Measurements from ENCODE around the gene TRIM33. TPM values are rescaled to one million over a fixed set of nuclear protein-coding genes. Genes with fewer than 3 reads are reported as not detected.

Gene TRIM33
- total and polyA plus RNA-seq, 5 donors from 2014 or later: 27.7 to 56.6 (median 32.3) TPM

DNA sequence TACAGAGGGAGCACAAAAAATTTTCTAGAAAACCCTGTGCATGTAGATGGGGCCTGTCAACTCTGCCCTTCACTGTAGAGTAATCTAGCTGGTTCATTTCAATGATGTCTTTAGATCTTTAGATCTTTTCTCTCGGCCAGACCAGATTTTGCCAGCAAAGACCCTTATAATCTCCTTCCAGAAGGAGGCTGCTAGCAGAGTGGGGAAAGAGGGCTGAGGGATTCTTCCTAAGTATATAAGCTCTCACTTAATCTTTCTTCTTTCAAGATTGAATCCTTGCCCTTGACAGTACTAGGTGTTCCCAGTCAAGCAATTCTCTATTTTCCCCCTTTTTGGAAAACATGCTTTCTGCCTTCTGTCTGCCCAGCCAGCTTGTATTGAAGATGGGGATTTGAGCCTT is 36.1 kb upstream of the TRIM33 start:
- H3K9me3 ChIP-seq (ENCODE audit: control insufficient read depth in 2 of 2, low read length in 2 of 2): no peaks in the 10 kb centered on the region
- Mint-ChIP-seq H3K27me3 (peaks cover 25% of the 10 kb centered on the region), H3K36me3 (no peaks in the 10 kb centered on the region), H3K4me1 (no peaks in the 10 kb centered on the region), H3K9me3 (no peaks in the 10 kb centered on the region), H3K4me3 (no peak overlapping the region), H3K27ac (no peak overlapping the region)
- DNase-seq: no peak
- no peak for ATAC-seq (ENCODE audit: low read depth in 2 of 2)
- no peak overlapping the region for H3K27ac ChIP-seq (ENCODE audit: insufficient read depth, low read length, poor library complexity, severe bottlenecking)
- H3K27me3 ChIP-seq (ENCODE audit: control insufficient read depth, insufficient read depth, low read length): no peaks in the 10 kb centered on the region
- H3K4me1 ChIP-seq (ENCODE audit: control insufficient read depth, insufficient read depth, low read length, poor library complexity, severe bottlenecking): no peaks in the 10 kb centered on the region
- H3K4me3 ChIP-seq (ENCODE audit: low read depth, low read length): no peak overlapping the region
- H3K36me3 ChIP-seq (ENCODE audit: control insufficient read depth, insufficient read depth, low read length): no peaks in the 10 kb centered on the region

DNA sequence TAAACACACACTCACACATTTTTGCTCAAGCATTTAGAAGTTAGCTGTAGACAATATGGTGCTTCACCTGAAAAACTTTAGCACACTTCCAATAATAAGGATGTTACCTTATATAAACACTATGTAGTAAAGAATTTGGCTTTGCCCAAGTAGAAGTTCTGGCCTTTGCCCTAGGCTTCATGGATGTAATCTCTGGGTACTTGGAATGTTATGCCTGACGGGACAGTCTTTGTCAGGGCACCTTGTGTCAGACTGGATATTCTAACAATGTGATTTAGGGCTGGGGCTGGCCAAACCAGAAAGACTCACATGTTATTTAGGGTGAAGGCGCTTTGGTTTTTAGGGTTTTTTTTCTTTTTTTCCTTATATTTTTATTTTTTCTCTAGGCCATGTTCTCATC is 34.8 kb upstream of the TRIM33 start:
- no peaks in the 10 kb centered on the region for H3K9me3 Mint-ChIP-seq
- ATAC-seq (ENCODE audit: low read depth in 2 of 2) (no peak), DNase-seq (no peak)
- H3K36me3 Mint-ChIP-seq: no peaks in the 10 kb centered on the region
- no peaks in the 10 kb centered on the region for H3K4me1 ChIP-seq (ENCODE audit: control insufficient read depth, insufficient read depth, low read length, poor library complexity, severe bottlenecking)
- no peaks in the 10 kb centered on the region for H3K9me3 ChIP-seq (ENCODE audit: control insufficient read depth in 2 of 2, low read length in 2 of 2)
- no peak overlapping the region for H3K4me3 Mint-ChIP-seq
- H3K4me1 Mint-ChIP-seq: no peaks in the 10 kb centered on the region
- H3K4me3 ChIP-seq (ENCODE audit: low read depth, low read length): no peak overlapping the region
- no peak overlapping the region for H3K27ac ChIP-seq (ENCODE audit: insufficient read depth, low read length, poor library complexity, severe bottlenecking)
- peaks cover 27% of the 10 kb centered on the region for H3K27me3 Mint-ChIP-seq
- H3K36me3 ChIP-seq (ENCODE audit: control insufficient read depth, insufficient read depth, low read length): no peaks in the 10 kb centered on the region
- H3K27me3 ChIP-seq (ENCODE audit: control insufficient read depth, insufficient read depth, low read length): no peaks in the 10 kb centered on the region
- H3K27ac Mint-ChIP-seq: no peak overlapping the region

DNA sequence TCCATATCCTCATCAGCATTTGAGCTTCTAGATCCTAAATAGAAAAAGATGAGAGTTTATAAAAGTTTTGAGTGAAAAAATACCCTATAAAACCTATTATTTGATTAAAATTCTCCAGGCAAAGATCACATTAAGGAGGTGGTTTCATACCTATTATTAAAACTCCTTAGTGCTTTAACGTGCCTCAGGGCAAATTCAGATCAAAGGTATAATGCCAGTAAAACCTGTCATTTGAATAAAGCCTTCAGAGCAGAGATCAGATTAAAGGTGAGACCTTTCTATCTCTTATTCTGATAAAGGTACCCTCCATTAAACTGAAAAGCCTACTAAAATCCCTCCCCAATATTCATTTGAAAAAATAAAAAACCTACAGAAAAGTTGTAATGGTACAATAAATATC is 34.3 kb upstream of the TRIM33 start:
- no peak for ATAC-seq (ENCODE audit: low read depth in 2 of 2)

DNA sequence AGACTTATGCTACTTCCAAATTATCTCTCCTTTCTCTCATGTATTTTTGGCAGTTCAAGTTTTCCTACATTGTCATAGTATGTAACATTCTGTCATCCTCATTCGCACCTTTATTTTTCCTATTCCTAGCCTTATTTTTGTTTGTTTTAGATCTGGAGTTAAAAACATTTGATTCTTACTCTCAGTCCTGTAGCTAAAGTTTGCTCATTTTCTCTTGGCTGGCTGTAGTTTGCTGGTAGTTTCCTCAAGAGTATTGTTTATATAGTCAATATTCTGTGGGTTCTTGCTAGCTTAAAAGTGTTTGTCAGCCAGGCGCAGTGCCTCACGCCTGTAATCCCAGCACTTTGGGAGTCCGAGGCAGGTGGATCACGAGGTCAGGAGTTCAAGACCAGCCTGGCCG is 29.8 kb upstream of the TRIM33 start:
- Mint-ChIP-seq H3K9me3 (no peaks in the 10 kb centered on the region), H3K27me3 (peaks cover 23% of the 10 kb centered on the region), H3K36me3 (no peaks in the 10 kb centered on the region), H3K4me1 (no peaks in the 10 kb centered on the region), H3K27ac (no peak overlapping the region), H3K4me3 (no peak overlapping the region)
- H3K4me1 ChIP-seq (ENCODE audit: control insufficient read depth, insufficient read depth, low read length, poor library complexity, severe bottlenecking): no peaks in the 10 kb centered on the region
- H3K4me3 ChIP-seq (ENCODE audit: low read depth, low read length): no peak overlapping the region
- H3K9me3 ChIP-seq (ENCODE audit: control insufficient read depth in 2 of 2, low read length in 2 of 2): no peaks in the 10 kb centered on the region
- H3K27me3 ChIP-seq (ENCODE audit: control insufficient read depth, insufficient read depth, low read length): no peaks in the 10 kb centered on the region
- H3K27ac ChIP-seq (ENCODE audit: insufficient read depth, low read length, poor library complexity, severe bottlenecking): no peak overlapping the region
- no peak for DNase-seq
- ATAC-seq (ENCODE audit: low read depth in 2 of 2): no peak
- H3K36me3 ChIP-seq (ENCODE audit: control insufficient read depth, insufficient read depth, low read length): no peaks in the 10 kb centered on the region

More for the DNA sequence above, 34.3 kb upstream of the TRIM33 start:
- no peaks in the 10 kb centered on the region for H3K36me3 ChIP-seq (ENCODE audit: control insufficient read depth, insufficient read depth, low read length)
- H3K27ac Mint-ChIP-seq: no peak overlapping the region
- no peaks in the 10 kb centered on the region for H3K27me3 ChIP-seq (ENCODE audit: control insufficient read depth, insufficient read depth, low read length)
- DNase-seq: no peak
- no peaks in the 10 kb centered on the region for H3K9me3 ChIP-seq (ENCODE audit: control insufficient read depth in 2 of 2, low read length in 2 of 2)
- no peak overlapping the region for H3K27ac ChIP-seq (ENCODE audit: insufficient read depth, low read length, poor library complexity, severe bottlenecking)
- H3K4me1 Mint-ChIP-seq: no peaks in the 10 kb centered on the region
- H3K9me3 Mint-ChIP-seq: no peaks in the 10 kb centered on the region
- H3K4me1 ChIP-seq (ENCODE audit: control insufficient read depth, insufficient read depth, low read length, poor library complexity, severe bottlenecking): no peaks in the 10 kb centered on the region
- H3K4me3 Mint-ChIP-seq: no peak overlapping the region
- no peak overlapping the region for H3K4me3 ChIP-seq (ENCODE audit: low read depth, low read length)
- H3K36me3 Mint-ChIP-seq: no peaks in the 10 kb centered on the region
- H3K27me3 Mint-ChIP-seq: peaks cover 32% of the 10 kb centered on the region

DNA sequence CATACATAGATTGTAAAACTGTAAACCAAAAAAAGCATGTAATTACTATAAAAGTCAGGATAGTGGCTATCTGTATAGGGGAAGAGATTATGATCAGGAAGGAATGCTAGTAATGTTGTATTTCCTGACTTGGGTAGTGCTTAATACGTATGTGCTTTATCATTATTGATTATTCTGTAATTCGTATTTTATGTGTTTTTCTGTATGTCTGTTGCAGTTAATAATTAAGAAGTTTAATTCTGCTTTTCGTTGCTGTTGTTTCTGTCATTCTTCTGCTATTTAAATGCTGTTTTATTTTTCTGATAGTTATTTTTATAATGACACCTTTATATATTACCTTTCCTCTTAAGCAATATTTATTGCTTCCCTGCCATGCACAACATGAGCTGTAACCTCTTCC is 29.3 kb upstream of the TRIM33 start:
- Histone ChIP-seq H3K27ac (ENCODE audit: insufficient read depth, low read length, poor library complexity, severe bottlenecking) (no peak overlapping the region), H3K4me3 (ENCODE audit: low read depth, low read length) (no peak overlapping the region), H3K4me1 (ENCODE audit: control insufficient read depth, insufficient read depth, low read length, poor library complexity, severe bottlenecking) (no peaks in the 10 kb centered on the region), H3K27me3 (ENCODE audit: control insufficient read depth, insufficient read depth, low read length) (no peaks in the 10 kb centered on the region), H3K36me3 (ENCODE audit: control insufficient read depth, insufficient read depth, low read length) (no peaks in the 10 kb centered on the region), H3K9me3 (ENCODE audit: control insufficient read depth in 2 of 2, low read length in 2 of 2) (no peaks in the 10 kb centered on the region)
- no peak overlapping the region for H3K27ac Mint-ChIP-seq
- peaks cover 25% of the 10 kb centered on the region for H3K27me3 Mint-ChIP-seq
- H3K36me3 Mint-ChIP-seq: no peaks in the 10 kb centered on the region
- H3K9me3 Mint-ChIP-seq: no peaks in the 10 kb centered on the region
- DNase-seq (no peak), ATAC-seq (ENCODE audit: low read depth in 2 of 2) (no peak)
- no peaks in the 10 kb centered on the region for H3K4me1 Mint-ChIP-seq
- no peak overlapping the region for H3K4me3 Mint-ChIP-seq

DNA sequence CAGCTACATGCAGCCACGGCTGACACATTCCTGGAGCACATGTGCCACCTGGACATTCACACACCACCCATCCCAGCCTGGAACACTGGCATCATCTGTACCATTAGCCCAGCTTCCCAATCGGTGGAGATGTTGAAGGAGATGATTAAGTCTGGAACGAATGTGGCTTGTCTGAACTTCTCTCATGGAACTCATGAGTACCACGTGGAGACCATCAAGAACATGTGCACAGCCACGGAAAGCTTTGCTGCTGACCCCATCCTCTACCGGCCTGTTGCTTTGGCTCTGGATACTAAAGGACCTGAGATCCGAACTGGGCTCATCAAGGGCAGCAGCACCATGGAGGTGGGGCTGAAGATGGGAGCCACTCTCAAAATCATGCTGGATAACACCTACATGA is 25.0 kb upstream of the TRIM33 start:
- Histone ChIP-seq H3K27ac (ENCODE audit: insufficient read depth, low read length, poor library complexity, severe bottlenecking) (no peak overlapping the region), H3K27me3 (ENCODE audit: control insufficient read depth, insufficient read depth, low read length) (no peaks in the 10 kb centered on the region), H3K4me3 (ENCODE audit: low read depth, low read length) (no peak overlapping the region), H3K4me1 (ENCODE audit: control insufficient read depth, insufficient read depth, low read length, poor library complexity, severe bottlenecking) (no peaks in the 10 kb centered on the region), H3K36me3 (ENCODE audit: control insufficient read depth, insufficient read depth, low read length) (no peaks in the 10 kb centered on the region), H3K9me3 (ENCODE audit: control insufficient read depth in 2 of 2, low read length in 2 of 2) (no peaks in the 10 kb centered on the region)
- no peak for ATAC-seq (ENCODE audit: low read depth in 2 of 2)
- no peak overlapping the region for H3K27ac Mint-ChIP-seq
- H3K4me3 Mint-ChIP-seq: no peak overlapping the region
- DNase-seq: no peak
- no peaks in the 10 kb centered on the region for H3K36me3 Mint-ChIP-seq
- H3K9me3 Mint-ChIP-seq: peaks cover 0 to 3% (median 0%) of the 10 kb centered on the region in 7 donors
- H3K4me1 Mint-ChIP-seq: no peaks in the 10 kb centered on the region
- H3K27me3 Mint-ChIP-seq: peaks cover 13% of the 10 kb centered on the region

DNA sequence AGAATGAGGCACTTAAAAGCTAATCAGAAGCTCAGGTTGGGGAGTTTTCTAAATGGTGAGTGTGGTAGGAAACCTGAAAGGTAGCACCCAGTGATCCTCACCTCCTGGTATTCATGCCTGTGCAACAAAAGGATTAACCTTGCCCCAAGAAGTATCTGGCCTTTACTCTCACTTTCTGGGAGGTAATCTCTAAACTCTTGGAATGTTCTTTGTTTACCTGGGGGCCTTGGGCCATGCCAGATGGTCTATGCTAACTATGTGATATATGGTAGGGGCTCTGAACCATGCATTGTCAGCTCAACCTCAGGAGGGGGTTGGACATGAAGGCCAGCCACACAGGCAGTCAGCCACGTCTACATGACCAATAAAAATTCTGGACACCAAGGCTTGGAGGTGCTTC is 24.4 kb upstream of the TRIM33 start:
- no peaks in the 10 kb centered on the region for H3K4me1 Mint-ChIP-seq
- H3K36me3 Mint-ChIP-seq: no peaks in the 10 kb centered on the region
- H3K4me3 ChIP-seq (ENCODE audit: low read depth, low read length): no peak overlapping the region
- no peak overlapping the region for H3K27ac Mint-ChIP-seq
- ATAC-seq (ENCODE audit: low read depth in 2 of 2): no peak
- no peaks in the 10 kb centered on the region for H3K27me3 ChIP-seq (ENCODE audit: control insufficient read depth, insufficient read depth, low read length)
- H3K36me3 ChIP-seq (ENCODE audit: control insufficient read depth, insufficient read depth, low read length): no peaks in the 10 kb centered on the region
- H3K4me1 ChIP-seq (ENCODE audit: control insufficient read depth, insufficient read depth, low read length, poor library complexity, severe bottlenecking): no peaks in the 10 kb centered on the region
- H3K27ac ChIP-seq (ENCODE audit: insufficient read depth, low read length, poor library complexity, severe bottlenecking): no peak overlapping the region
- H3K9me3 ChIP-seq (ENCODE audit: control insufficient read depth in 2 of 2, low read length in 2 of 2): no peaks in the 10 kb centered on the region
- H3K9me3 Mint-ChIP-seq: peaks cover 0 to 3% (median 0%) of the 10 kb centered on the region in 7 donors
- H3K4me3 Mint-ChIP-seq: no peak overlapping the region
- no peak for DNase-seq
- peaks cover 7% of the 10 kb centered on the region for H3K27me3 Mint-ChIP-seq

DNA sequence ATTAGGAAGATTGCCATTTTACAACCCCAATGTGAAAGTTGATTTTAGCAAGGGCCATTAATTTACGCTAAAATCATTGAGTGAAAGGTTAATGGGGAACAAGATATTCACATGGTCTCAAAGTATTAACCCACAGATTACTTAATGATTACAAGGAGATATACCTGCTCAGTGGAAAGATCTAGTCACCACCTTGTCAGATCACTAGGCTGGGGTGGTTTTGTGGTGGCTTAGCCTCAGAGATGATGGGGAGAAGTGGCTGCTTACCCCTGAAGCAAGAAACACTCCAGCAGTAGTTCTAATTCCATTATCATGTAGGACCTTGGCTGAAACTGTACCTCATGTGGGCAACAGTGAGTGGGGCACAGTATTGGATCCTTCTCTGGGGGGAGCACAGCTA is 20.1 kb upstream of the TRIM33 start:
- ATAC-seq (ENCODE audit: low read depth in 2 of 2): no peak
- Histone ChIP-seq H3K27me3 (ENCODE audit: control insufficient read depth, insufficient read depth, low read length) (no peaks in the 10 kb centered on the region), H3K4me3 (ENCODE audit: low read depth, low read length) (no peak overlapping the region), H3K4me1 (ENCODE audit: control insufficient read depth, insufficient read depth, low read length, poor library complexity, severe bottlenecking) (no peaks in the 10 kb centered on the region), H3K36me3 (ENCODE audit: control insufficient read depth, insufficient read depth, low read length) (no peaks in the 10 kb centered on the region), H3K9me3 (ENCODE audit: control insufficient read depth in 2 of 2, low read length in 2 of 2) (no peaks in the 10 kb centered on the region), H3K27ac (ENCODE audit: insufficient read depth, low read length, poor library complexity, severe bottlenecking) (no peak overlapping the region)
- Mint-ChIP-seq H3K4me3 (no peak overlapping the region), H3K9me3 (peaks cover 0 to 3% (median 0%) of the 10 kb centered on the region in 7 donors), H3K4me1 (no peaks in the 10 kb centered on the region), H3K27ac (no peak overlapping the region), H3K36me3 (no peaks in the 10 kb centered on the region), H3K27me3 (peaks cover 14% of the 10 kb centered on the region)
- no peak for DNase-seq

Measured in CD4-positive, CD25-positive, alpha-beta regulatory T cell (primary cell).